Measurements from ENCODE around the gene SLC25A25. TPM values are rescaled to one million over a fixed set of nuclear protein-coding genes. Genes with fewer than 3 reads are reported as not detected.
"Not testable (repeated sequence)": the region's sequence is repeated elsewhere in the genome, so short reads cannot be mapped to it uniquely, and the experiment has no call there.

SLC25A25 gene
- polyA plus RNA-seq, 1 donor = 10.8 TPM

DNA sequence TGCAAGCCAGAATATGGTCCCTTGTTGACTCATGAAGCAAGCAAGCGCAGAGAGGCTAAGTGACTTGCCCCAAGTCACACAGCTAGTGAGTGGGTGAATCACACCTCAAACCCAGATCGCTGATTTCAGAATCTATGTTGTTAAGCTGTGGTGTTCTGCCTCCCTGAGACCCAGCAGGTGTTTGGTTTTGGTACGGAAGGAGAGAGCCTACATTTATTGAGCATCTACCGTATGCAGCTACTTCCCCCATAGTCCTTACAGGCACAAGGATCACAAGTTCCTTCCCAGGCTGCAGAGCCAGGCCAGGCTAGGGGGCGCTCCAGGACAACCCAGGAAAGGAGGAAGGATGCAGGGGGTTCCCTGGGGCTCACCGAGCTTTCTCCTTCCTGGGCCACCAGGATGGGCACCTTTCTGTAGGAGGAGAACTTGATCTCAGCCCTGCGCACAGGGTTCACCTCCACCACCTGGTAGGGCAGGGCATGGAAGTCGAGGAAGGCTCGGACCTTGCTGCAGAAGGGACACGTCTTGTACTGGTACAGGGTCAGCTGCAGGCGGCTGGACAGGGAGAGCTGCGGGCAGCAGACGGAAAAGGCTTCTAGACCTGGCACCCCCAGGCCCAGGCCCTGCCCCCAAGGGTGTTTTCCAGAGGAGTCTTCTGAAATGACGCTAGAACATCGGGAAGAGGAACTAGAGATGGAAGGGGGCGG lies 57.0 kb downstream of the SLC25A25 start:
- no peak for DNase-seq (ENCODE audit: low read depth)

DNA sequence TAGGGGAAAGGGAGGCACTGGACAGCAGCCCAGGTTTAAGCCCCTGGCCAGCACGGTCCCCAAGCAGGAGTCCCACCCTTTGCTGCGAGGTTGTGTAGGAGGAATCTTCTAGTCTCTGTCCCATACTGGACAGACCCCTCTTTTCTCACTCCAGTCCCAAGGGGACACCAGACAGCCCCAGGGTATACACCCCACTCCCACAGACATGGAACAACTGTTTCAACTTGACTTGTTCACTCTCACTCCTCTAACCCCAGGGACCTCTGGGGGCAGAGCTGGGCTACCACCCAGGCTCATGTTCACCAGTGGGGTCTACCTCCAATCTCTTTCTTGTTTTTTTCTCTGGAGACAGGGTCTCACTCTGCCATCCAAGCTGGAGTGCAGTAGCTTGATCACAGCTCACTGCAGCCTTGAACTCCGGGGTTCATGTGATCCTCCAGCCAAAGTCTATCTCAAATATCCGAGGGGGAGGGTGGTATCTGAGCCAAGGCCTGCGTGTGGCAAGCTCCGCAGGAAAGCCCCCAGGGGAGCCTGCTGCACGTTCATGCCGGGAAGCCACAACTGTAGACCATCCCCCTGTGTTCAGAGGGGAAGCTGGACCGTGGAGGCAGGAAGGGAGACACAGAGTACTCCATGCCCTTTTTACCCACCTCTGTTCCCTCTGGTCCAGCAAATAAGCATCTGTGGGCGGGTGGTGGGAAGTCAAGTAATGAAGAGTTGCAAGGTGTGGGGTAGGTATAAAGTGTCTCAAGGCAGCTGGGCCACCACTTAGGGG lies 57.7 kb downstream of the SLC25A25 start:
- DNase-seq (ENCODE audit: low read depth) = no peak

DNA sequence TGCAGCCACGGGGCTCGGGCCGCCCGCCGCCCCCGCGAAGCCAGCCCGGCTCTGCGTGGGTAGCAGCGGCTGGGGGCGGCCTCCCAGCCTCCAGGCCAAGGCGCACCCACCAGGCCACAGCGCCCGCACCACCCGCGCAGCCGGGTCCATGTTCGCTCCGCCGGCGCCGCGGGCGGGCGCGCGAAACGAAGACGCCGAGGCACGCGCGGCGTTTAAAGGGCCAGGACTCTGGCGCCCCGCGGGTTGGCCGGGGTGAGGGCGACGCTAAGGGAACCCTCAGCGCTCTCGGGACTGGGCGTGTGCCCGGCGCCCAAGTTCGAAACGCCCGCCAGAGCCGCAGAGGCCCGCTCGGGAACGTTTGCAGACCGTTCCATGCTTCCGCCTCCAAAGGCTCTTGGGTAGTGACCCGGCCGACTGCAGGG lies 59.5 kb downstream of the SLC25A25 start, which contains the start of gene PTGES2:
Gene PTGES2 (minus strand): TSS at position 162 of the 422 bp plus-strand sequence. CDS start 12 bp downstream, at position 150.
- DNase-seq (ENCODE audit: low read depth) = peak; percentile 62

DNA sequence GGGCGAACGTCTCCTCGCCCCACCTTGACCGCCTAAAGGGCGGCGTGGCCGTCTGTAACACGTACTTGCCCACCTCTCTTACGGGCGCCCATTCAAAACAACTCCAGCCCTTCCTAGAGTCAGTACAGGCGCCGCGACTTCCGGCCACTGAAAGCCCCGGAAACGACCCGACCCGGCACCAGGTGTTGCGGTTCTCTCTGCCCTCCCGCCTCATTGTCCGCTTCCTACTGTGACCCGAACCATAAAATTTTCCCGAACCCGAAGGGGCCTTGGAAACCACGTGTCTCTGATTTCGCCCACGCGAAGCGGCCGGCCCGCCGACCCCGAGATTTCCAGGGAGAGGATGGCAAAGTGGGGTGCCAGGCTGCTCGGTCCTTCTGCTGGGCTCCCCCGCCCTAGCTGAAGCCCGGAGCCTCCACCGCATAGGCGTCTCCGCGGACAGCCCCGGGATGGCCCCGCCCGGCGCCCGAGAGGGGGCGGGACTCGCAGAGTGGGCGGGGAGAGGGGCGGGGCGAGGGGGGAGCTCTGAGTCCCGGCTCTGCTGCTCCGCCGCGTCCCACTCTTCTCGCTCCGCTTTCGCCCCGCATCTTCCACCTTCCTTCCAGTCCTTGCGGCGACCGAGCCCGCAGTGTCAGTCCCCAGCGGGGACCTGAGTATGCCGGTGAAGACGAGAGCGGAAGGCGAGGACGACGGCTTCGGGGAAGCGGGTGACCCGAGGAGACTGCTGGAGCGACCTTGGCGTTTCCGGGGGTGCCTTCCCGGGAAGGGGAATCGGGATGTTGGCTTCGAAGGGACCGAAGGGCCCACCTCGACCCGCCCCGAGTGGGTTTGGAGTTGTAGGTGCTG lies 60.2 kb downstream of the SLC25A25 start:
- DNase-seq (ENCODE audit: low read depth) = peak; percentile 84

DNA sequence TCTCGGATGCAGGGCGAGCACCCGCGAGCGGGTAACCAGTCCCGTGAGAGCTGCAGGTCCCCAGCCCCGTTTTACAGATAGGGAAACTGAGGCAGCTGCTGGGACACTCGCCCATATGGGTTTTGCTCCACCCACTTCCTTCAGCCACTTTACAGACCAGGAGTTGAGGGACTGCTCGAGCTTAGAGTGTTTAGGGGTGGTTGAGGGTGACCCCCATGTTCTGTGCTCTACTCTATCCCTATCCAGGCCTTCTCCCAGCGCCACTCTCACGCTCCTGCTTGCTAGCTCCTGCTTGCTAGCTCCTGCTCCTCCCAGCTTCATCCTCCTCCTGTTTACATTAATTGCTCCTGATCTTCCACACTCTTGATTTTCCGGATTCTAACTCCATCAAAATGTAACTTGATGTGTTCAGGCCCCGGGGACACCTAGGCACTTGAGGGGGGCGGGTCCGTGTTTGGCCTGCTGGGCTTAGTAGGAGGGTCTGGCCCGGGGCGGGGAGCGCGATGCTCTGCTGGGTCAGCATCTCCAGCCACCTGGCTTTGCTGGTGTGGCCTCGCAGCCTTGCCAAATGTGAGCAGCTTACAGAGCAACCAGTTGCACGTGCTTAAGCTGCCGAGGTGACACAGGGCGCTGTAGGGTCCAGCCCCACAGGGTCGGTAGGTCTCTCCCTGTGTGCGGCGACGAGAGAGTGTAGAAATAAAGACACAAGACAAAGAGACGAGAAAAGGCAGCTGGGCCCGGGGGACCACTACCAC lies 61.0 kb downstream of the SLC25A25 start:
- DNase-seq (ENCODE audit: low read depth) = no peak

DNA sequence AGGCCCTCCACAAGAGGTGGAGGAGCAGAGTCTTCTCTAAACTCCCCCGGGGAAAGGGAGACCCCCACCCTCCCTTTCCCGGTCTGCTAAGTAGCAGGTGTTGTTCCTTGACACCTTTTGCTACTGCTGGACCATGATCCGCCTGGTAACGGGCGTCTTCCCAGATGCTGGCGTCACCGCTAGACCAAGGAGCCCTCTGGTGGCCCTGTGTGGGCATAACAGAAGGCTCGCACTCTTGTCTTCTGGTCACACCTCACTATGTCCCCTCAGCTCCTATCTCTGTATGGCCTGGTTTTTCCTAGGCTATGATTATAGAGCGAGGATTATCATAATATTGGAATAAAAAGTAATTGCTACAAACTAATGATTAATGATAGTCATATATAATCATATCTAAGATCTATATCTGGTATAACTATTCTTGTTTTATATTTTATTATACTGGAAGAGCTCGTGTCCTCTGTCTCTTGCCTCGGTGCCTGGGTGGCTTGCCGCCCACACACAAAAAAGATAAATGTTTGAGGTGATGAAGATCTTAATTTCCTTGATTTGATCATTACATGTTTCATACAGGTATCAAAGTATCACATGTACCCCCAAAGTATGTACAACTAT lies 62.1 kb downstream of the SLC25A25 start:
- DNase-seq (ENCODE audit: low read depth) = not testable (repeated sequence)

DNA sequence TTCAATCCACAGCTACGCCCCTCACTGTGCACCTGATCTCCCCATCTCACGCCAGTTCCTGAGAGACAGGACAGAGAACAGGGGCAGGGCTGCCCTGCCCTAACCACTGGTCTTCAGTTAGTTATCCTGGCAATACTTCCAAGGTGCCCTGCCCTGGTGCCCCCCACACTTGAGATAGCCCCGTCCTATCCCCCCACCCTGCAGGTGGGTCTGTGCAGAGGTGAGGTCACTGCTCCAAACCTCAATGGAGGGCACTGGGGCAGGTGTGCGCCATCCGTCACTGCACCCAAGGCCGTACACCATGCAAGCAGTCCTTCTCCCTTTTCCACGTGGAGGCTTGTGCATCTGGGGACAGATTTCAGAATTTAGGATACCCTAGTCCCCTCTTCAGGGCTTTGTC lies 62.6 kb downstream of the SLC25A25 start:
- DNase-seq (ENCODE audit: low read depth) = not testable (repeated sequence)

DNA sequence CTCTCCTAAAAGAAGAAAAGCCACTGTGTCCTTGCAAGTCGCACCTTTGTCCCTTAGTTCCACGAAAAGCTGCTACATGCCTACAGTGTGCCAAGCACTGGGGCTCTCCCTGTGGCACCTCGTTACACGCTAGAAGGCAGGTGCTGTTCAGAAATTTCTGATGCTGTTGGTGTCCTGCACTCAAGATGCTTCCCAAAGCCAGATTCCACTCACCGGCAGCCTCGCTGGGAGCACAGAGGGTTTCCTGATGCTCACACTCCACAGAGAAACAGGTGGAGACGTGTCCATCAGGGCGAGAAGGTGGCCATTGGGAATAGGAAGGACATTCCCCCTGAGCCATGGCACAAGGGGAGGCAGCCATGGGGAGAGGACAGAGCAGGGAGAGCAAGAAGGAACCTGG lies 63.3 kb downstream of the SLC25A25 start:
- not testable (repeated sequence) for DNase-seq (ENCODE audit: low read depth)

DNA sequence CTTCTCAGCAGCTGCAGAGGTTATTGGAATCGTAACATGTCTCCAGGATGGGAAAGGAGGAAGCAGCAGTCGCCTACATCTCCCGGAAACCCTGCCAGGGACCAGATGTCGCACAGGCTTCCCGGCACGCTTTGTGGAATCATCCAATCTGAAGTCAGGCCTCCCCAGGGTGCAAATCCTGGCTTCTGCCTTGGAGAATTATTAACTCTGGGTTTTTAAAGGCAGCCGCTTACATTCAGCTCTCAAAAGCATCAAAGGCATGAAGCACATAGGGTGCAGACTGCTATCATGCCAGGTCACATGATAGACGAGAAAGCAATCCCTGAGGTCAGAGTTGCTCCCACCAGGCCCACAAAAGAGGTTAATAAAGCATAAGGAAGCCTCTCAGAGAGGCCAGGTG lies 64.1 kb downstream of the SLC25A25 start:
- peak; percentile 25 for DNase-seq (ENCODE audit: low read depth)

DNA sequence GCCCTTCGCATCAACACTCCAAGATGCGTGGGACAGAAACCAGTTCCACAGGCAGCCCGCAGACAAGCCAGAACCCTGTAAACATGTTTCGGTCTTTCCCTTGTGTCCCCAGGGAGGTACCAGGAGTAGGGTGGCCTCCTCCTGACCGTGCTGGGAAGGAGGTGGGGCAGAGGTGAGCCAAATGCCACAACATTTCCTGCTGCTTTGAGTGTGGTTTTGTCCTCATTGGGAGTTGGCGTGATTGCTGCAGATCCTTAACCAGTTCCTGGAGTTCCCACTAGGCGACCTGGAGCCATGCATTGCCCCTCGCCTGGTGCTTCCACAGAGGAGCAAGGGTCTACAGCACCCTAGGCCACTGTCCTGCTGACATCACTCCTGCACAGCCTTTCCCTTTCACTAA lies 67.5 kb downstream of the SLC25A25 start:
- DNase-seq (ENCODE audit: low read depth) = not testable (repeated sequence)

DNA sequence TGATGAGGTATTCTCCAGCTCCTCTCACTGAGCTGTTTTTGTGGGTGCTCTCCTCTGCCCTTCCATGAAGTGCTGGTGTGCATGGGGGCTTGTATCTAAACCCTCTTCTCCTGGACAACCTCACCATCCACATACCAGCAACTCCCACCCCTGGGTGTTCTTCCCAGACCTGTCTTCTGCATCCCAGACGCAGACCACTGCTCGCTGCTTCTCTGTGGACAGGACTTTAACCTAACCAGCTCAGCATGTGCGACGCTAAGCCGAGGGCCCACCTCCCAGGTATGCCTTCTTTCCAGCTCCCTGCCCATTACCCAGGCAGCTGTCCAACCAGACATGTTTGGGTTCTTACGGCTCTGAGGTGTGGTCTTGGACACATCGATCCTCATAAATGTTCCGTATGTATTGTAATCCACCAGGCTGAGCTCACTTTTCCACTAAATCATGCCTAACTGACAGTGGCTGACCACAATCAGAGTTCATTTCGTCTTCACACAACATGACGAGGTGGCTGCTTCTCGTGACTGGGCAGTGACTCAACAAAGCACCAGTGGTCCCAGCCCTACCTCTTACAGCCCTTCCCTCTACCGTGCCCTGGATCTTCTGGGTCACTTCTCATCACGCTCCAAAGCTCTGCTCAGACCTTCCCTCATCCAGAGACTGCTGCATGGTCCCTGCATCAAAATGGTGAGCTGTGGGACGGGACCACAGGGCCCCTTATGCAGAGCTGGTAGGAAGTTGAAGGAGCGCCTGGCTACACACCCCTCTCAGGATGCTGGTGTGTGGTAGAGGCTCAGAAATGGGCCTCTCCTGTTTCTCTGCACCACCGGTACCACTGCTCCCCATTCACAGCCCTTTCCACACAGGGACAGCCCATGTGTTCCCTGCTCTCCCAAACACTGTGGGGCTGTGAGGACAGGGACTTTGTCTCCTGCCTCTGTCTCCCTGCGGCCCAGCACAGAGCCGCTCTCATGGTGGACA lies 69.1 kb downstream of the SLC25A25 start:
- no peak for DNase-seq (ENCODE audit: low read depth)

DNA sequence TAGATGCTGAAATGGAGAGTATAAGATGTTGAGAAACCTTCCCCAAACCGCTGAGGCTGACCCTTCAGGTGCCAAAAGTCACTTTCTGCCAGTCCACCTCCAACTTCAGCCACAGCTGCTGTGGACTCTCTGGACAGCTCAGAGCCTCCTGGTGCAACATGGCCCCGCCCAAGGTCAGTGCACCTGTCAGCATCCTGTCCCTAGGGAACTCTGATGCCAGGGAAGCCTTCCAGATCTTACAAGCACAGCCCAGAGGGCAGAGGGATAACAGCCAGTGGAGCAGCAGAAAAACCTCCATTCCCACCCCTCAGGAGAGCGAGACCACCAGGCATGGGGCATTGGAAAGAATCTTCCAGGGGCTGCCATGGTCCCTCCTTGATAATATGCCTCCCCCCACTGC lies 70.0 kb downstream of the SLC25A25 start:
- DNase-seq (ENCODE audit: low read depth) = no peak

DNA sequence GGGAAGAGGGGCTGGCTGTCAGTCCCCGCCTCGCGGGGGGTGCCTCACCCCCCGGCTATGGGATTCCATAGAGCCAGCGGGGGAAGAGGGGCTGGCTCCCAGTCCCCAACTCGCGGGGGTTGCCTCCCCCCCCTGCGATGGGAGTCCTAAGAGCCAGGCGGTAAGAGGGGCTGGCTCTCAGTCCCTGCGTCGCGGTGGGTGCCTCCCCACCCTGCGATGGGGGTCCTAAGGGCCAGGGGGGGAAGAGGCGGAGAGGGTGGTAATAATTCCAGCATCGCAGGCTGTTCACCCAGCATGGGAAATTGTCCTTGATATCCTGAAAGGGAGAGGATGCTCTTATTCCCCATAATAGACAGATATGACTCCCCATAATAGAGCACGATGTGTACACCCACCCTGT lies 71.6 kb downstream of the SLC25A25 start:
- no peak for DNase-seq (ENCODE audit: low read depth)

DNA sequence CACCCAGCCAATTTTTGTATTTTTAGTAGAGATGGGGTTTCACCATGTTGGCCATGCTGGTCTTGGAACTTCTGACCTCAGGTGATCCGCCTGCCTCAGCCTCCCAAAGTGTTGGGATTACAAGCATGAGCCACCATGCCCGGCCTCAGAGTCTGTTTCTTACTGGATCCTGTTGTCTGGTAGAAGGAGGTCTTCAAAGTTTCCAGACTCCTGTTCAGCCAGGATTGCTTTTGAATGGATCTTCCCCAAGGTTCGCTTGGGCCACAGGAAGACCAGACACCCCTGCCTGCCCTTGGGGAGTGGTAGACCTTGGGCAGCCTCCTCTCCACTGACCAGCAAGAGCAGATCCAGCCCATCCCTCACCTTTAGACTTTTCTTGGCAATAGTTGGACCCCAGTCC lies 73.6 kb downstream of the SLC25A25 start:
- no peak for DNase-seq (ENCODE audit: low read depth)

DNA sequence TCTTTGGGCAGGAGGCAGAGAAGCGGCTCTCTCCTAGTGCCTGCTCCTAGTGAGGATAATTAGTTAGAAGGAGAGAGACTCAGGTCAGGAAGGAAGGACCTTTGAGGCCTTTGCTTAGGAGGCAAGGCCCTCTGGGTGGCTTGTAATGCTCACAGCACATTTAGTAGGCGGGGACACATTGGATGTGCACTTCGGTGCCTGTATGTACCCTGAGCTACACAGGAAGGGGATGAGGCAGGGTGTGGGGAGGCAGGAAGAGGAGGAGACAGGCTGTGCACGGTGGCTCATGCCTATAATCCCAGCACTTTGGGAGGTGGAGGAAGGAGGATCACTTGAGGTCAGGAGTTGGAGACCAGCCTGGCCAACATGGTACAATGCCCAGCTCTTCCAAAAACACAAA lies 74.0 kb downstream of the SLC25A25 start:
- no peak for DNase-seq (ENCODE audit: low read depth)

DNA sequence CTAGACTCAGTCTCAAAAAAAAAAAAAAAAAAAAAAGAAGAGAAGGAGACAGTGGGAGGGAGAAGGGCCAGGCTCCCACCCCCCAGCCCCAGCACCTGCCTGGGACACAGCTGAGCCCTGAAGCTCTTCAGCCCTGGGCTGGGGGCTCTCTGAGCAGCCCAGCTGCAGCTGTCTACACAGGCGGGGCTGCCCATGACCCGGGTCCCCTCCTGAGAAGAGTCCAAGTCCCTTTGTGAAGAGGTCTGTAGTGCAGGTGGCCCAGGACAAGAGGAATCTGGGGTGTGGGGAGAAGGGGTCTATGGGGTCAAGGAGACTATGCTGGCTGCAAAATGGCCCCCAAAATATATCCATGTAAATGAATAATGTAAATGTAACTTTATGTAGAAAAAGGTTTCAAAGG lies 74.6 kb downstream of the SLC25A25 start:
- no peak for DNase-seq (ENCODE audit: low read depth)

DNA sequence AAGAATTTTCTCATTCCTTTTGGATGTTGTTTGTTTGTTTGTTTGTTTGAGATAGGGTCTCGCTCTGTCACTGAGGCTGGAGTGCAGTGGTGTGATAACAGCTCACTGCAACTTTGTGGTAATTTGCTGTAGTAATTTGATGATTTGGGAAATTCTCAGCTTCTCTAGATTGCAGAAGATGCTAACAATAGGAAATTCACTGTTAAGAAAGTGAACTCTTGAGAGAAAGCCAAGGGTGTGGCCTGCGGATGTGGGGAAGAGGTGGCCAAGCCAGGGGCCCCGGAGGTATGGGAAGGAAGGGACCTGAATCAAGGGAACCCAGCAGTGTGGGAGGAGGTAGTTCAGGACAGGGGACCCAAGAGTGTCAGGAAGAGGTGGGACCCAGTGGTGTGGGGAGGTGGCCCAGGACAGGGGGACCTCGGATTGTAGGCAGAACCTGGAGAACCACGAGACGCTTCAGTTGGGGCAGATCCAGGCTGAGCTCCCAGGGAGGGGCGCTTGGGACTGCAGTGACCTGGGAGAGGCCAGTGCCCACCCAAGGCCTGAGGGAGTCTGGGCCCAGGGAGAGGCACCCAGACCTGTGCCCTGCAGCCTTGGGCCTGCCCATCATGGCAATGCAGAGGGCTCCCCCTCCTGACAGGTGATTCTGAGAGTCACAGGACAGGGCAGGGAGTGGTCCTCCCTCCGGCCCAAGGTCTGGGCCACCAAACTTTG lies 75.7 kb downstream of the SLC25A25 start:
- no peak for DNase-seq (ENCODE audit: low read depth)

DNA sequence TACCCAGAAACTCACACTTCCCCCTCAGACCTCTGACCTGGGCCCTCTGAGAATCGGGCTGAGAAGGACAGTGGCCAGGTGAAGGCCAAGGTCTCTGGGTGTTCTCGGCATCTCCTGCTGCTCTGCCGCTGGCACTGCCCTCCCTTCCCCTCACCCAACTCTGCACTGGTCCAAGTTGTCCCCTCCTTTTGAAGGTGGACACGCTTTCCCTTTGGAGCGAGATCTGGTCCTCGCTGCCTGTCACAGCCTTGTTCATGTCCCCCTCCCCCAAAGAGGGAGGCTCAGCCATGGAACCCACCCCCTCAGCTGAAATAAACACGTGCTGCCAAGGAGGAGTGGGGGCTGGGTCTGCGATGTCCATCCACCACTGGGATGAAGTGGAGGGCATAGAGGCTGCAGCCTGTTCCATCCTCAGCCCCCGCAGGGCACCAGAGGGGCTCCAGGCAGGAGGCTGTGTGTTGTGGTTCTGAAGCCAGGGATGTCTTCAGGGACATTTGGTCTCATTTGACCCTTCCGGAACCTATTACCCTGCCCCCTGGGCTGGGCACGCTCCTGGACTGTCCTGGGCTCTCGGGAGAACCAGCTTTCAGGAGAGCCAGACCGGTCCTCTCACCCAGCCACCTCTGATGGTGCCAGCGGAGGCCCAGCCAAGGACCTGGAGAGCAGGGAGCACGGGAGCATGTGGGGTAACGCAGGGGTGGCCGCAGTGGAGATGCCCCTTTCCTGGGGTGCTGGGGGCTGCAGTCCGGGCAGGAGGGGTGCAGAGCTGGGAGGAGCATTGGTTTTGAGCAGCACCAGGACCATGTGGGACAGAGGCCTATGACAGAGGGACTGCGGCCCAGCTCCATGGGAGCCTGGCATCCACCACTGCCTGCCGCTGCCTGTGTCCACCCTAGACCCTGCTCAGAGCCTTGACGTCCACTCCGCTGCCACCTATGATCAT lies 76.5 kb downstream of the SLC25A25 start:
- no peak for DNase-seq (ENCODE audit: low read depth)
